K562 (cell line): Measurements from ENCODE around the gene STX18. TPM values are rescaled to one million over a fixed set of nuclear protein-coding genes. Genes with fewer than 3 reads are reported as not detected.

Experiments
- ATAC-seq: fragments of 200-7000 bp; cut with Tn5 transposase; 3 replicates; pipeline ENCODE4 v1.9.1; 2020; ENCODE audit warnings: moderate library complexity
- BruUV-seq: library from RNA; stranded (reverse); fragments of 400-500 nt; replicated peaks from 2 replicates; lab custom pipeline; 2021; lab: Mats Ljungman, UMichigan
- CTCF ChIA-PET: fragments of 300-600 bp; formaldehyde crosslinking; extraction: SDS; loops from one replicate; lab custom pipeline; 2021; ENCODE audit warnings: low intra/inter-chr PET ratio; lab: Yijun Ruan, JAX
- POLR2A ChIA-PET: fragments of 300-600, 350-650 bp; sonication (Branson Sonifier 250); formaldehyde crosslinking; extraction: SDS; loops from one replicate; lab custom pipeline; 2021; ENCODE audit warnings: antibody characterized with exemption, inconsistent platforms; lab: Yijun Ruan, JAX
- DNase-seq, 4 experiments: peaks; one replicate each; pipeline versions ENCODE4 v3.0.0 to v3.0.0-alpha.2; 2011 to 2018; ENCODE audit warnings: low spot score in 3 of 4, mixed read lengths in 3 of 4; ENCODE audit errors: extremely low read depth in 1 of 4
- FAIRE-seq: peaks from 2 replicates; lab custom pipeline; 2011; peaks lifted over from hg19 to GRCh38; lab: Jason Lieb, UNC
- H2AFZ ChIP-seq: 2 replicates; pipeline ENCODE4 v1.6.0; 2011; ENCODE audit warnings: low read depth, low read length, control low read depth, inconsistent platforms
- H3K27ac ChIP-seq: fragments of 200-600 bp; 3 replicates; pipeline ENCODE4 v1.8.0; 2011; ENCODE audit warnings: low read depth, mild to moderate bottlenecking, control low read depth, inconsistent platforms, low read length, moderate library complexity, mixed read lengths; ENCODE audit errors: extremely low read depth
- H3K27me3 ChIP-seq, 2 experiments: fragments of 300-600 bp in 1 of 2; 2 replicates in 1 of 2; 3 replicates in 1 of 2; pipeline versions ENCODE4 v1.6.0 to v1.8.0; 2011; ENCODE audit warnings: inconsistent platforms in 2 of 2, low read length in 2 of 2, mild to moderate bottlenecking in 1 of 2, mixed read lengths in 1 of 2, moderate library complexity in 1 of 2; ENCODE audit not compliant: control insufficient read depth in 2 of 2, insufficient read depth in 2 of 2
- H3K36me3 ChIP-seq: fragments of 300-600 bp; 3 replicates; pipeline ENCODE4 v1.8.0; 2011; ENCODE audit warnings: mild to moderate bottlenecking, low read length, inconsistent platforms; ENCODE audit not compliant: control insufficient read depth, insufficient read depth
- H3K4me1 ChIP-seq, 2 experiments: fragments of 200-600 bp in 1 of 2; replicated peaks in 1 of 2; 2 replicates in 1 of 2; 3 replicates in 1 of 2; pipeline versions ENCODE4 v1.5.1 to v1.8.0; 2011; ENCODE audit warnings: inconsistent platforms in 2 of 2, low read length in 2 of 2, mild to moderate bottlenecking in 1 of 2, mixed read lengths in 1 of 2, moderate library complexity in 1 of 2; ENCODE audit not compliant: control insufficient read depth in 2 of 2, insufficient read depth in 2 of 2
- H3K4me2 ChIP-seq: 2 replicates; pipeline ENCODE4 v1.6.1; 2011; ENCODE audit warnings: low read length, control low read depth, inconsistent platforms, mixed read lengths; ENCODE audit not compliant: insufficient read depth
- H3K4me3 ChIP-seq: fragments of 200-600 bp; sonication (generic), shearing (Covaris generic); 2 replicates; pipeline ENCODE4 v1.5.1; 2016; ENCODE audit warnings: control low read depth, inconsistent platforms
- H3K79me2 ChIP-seq: fragments of 200-600 bp; 3 replicates; pipeline ENCODE4 v1.8.0; 2011; ENCODE audit warnings: low read length, inconsistent platforms; ENCODE audit not compliant: control insufficient read depth, insufficient read depth
- H3K9ac ChIP-seq, 2 experiments: 2 replicates each; pipeline versions ENCODE4 v1.6.0 to v1.6.1; 2011; ENCODE audit warnings: low read depth in 2 of 2, low read length in 2 of 2, control low read depth in 1 of 2, inconsistent platforms in 1 of 2, mild to moderate bottlenecking in 1 of 2, mixed read lengths in 1 of 2; ENCODE audit not compliant: insufficient read depth in 1 of 2
- H3K9me1 ChIP-seq: one replicate; pipeline ENCODE4 v1.6.0; 2011; ENCODE audit warnings: inconsistent platforms, mild to moderate bottlenecking, low read length, moderate library complexity; ENCODE audit not compliant: control insufficient read depth, insufficient read depth
- H3K9me3 ChIP-seq: replicated peaks from 2 replicates; pipeline ENCODE4 v1.5.1; 2011; ENCODE audit warnings: low read depth, low read length, inconsistent platforms; ENCODE audit not compliant: control insufficient read depth, insufficient read depth
- H4K20me1 ChIP-seq: replicated peaks from 2 replicates; pipeline ENCODE4 v1.6.1; 2011; ENCODE audit warnings: low read length, inconsistent platforms, mixed read lengths; ENCODE audit not compliant: control insufficient read depth, insufficient read depth
- DMBX1 ChIP-seq: fragments of 250-450 bp; sonication (Bioruptor Pico); IDR thresholded peaks from 2 replicates; pipeline ENCODE4 v1.8.0; 2022; ENCODE audit warnings: inconsistent platforms, mild to moderate bottlenecking, moderate library complexity, borderline replicate concordance
- ILF3 ChIP-seq: fragments of 450-650 bp; IDR thresholded peaks from 2 replicates; pipeline ENCODE4 v1.6.1; 2018; ENCODE audit warnings: antibody characterized with exemption, mild to moderate bottlenecking, moderate library complexity, borderline replicate concordance
- KAT8 ChIP-seq: fragments of 450-650 bp; IDR thresholded peaks from 2 replicates; pipeline ENCODE4 v1.6.1; 2016; ENCODE audit warnings: low read depth, mild to moderate bottlenecking
- NR0B1 ChIP-seq: fragments of 450-650 bp; IDR thresholded peaks from one replicate; pipeline ENCODE4 v1.6.1; 2018; ENCODE audit warnings: mild to moderate bottlenecking, moderate library complexity; ENCODE audit not compliant: partially characterized antibody
- NR2C2 ChIP-seq, 2 experiments: fragments of 200-800 bp in 1 of 2; sonication (Bioruptor generic) in 1 of 2; sonication (generic) in 1 of 2; formaldehyde crosslinking in 1 of 2; IDR thresholded peaks; 2 replicates each; pipeline versions ENCODE4 v1.6.1 to v1.8.0; 2016 to 2022; ENCODE audit warnings: mild to moderate bottlenecking in 1 of 2, missing compliant biosample characterization in 1 of 2, missing genetic modification characterization in 1 of 2, missing genetic modification reagents in 1 of 2
- RERE ChIP-seq: sonication (generic); formaldehyde crosslinking; IDR thresholded peaks from 2 replicates; pipeline ENCODE4 v1.8.0; 2023; ENCODE audit warnings: missing genetic modification reagents, mild to moderate bottlenecking, borderline replicate concordance
- TARDBP ChIP-seq: fragments of 450-650 bp; IDR thresholded peaks from 2 replicates; pipeline ENCODE4 v1.6.1; 2016
- ZEB2 ChIP-seq: fragments of 450-650 bp; IDR thresholded peaks from 2 replicates; pipeline ENCODE4 v1.6.1; 2016
- ZSCAN32 ChIP-seq: fragments of 450-650 bp; formaldehyde crosslinking; IDR thresholded peaks from 2 replicates; pipeline ENCODE4 v1.4.0; 2020; ENCODE audit warnings: mild to moderate bottlenecking, moderate library complexity
- ZZZ3 ChIP-seq: fragments of 450-650 bp; IDR thresholded peaks from 2 replicates; pipeline ENCODE4 v1.6.1; 2016; ENCODE audit warnings: antibody characterized with exemption, mild to moderate bottlenecking, moderate library complexity
- WGBS: fragments of 100-300 bp; shearing (Covaris generic); methylation state at CpG from one replicate; pipeline ENCODE4 v1.1.6; 2016; ENCODE audit warnings: low coverage, mixed read lengths; ENCODE audit not compliant: insufficient coverage; ENCODE audit errors: missing lambda C conversion rate; 5-methylcytosine and 5-hydroxymethylcytosine counted together
- in situ Hi-C: fragments of 300-500 bp; cut with MboI; formaldehyde crosslinking; loops from 4 replicates; pipeline ENCODE4 v1.15.0; 2018; ENCODE audit warnings: inconsistent platforms, mixed read lengths
- intact Hi-C: fragments of 100-400 bp; cut with micrococcal nuclease; formaldehyde crosslinking; loops from 2 replicates; pipeline ENCODE4 v1.14.2; 2022
- polyA plus RNA-seq, 8 experiments: library from polyadenylated mRNA; depleted of rRNA in 4 of 8; stranded (reverse) in 5 of 8; unstranded in 3 of 8; fragments of >200 nt; fragmentation: Nextera tagmentation in 2 of 8; fragmentation: Illumina TruSeq in 1 of 8; extraction: Ambion mirVana in 2 of 8; extraction: Trizol in 1 of 8; gene quantifications; 2 replicates each; pipeline versions ENCODE4 v1.2.1 to v1.2.3, GENCODE V29; 2011 to 2014; ENCODE audit warnings: inconsistent platforms in 1 of 8, missing spikeins in 1 of 8
- total RNA-seq, 7 experiments: library from RNA; depleted of rRNA in 6 of 7; stranded (reverse); fragments of >200 nt in 6 of 7; fragmentation: Illumina TruSeq in 2 of 7; extraction: Trizol in 2 of 7; gene quantifications; 2 replicates each; pipeline versions ENCODE4 v1.2.1 to v1.2.3, GENCODE V29; 2011 to 2021; ENCODE audit warnings: low replicate concordance in 1 of 7

The STX18 gene
- total and polyA plus RNA-seq, 9 of the 15 experiments (the other 6 are each of a cell fraction or from before 2014, with no cell fraction given), result 6.2 to 41.7 (median 22.7) TPM

- BruUV-seq, result no TSS peak
- H2AFZ ChIP-seq, result no peak overlapping the region
- no peaks in the 10 kb centered on the region for H3K9me1 ChIP-seq
- H3K36me3 ChIP-seq, result no peaks in the 10 kb centered on the region
- no peak overlapping the region for H3K4me3 ChIP-seq
- H3K4me1 ChIP-seq, result no peaks in the 10 kb centered on the region
- no peaks in the 10 kb centered on the region for H3K79me2 ChIP-seq
- FAIRE-seq, result no peak
- H3K27me3 ChIP-seq, result no peaks in the 10 kb centered on the region; a peak in 1 of 5 replicates
- H3K4me2 ChIP-seq, result no peak overlapping the region
- 0% methylated on average over 4 of the region's 4 CpGs for whole genome bisulfite sequencing
- in situ Hi-C loops (no loop called here), intact Hi-C loops (no loop called here)
- DNase-seq, result no peak
- POLR2A ChIA-PET, result interaction anchor here (1.4 kb wide), 1 partner anchor 10 kb away, joined by 5 read pairs; no protein-coding TSS in a partner anchor
- CTCF ChIA-PET, result no interaction called here
- no peaks in the 10 kb centered on the region for H4K20me1 ChIP-seq
- H3K9me3 ChIP-seq, result no peaks in the 10 kb centered on the region
- ATAC-seq, result no peak
- no peak overlapping the region for H3K9ac ChIP-seq
- no peak overlapping the region for H3K27ac ChIP-seq
- TF ChIP-seq NR0B1, result no peak
- TF ChIP-seq KAT8, result no peak
- TF ChIP-seq ZSCAN32, result no peak
- no peak for TF ChIP-seq ZZZ3
- no peak for TF ChIP-seq RERE (CRISPR knock-in tag)
- no peak for TF ChIP-seq ILF3
- no peak for TF ChIP-seq NR2C2 (CRISPR knock-in tag; IDR thresholded peaks at IDR 0.05)
- no peak for TF ChIP-seq NR2C2 (tag; IDR thresholded peaks at IDR 0.05)
- no peak for TF ChIP-seq DMBX1 (CRISPR knock-in tag)
- TF ChIP-seq TARDBP, result no peak
- TF ChIP-seq ZEB2, result no peak
- TF ChIP-seq, all 486 proteins: peak for 0
Measured at GRCh38 chr4:4591071-4591470, 49.2 kb upstream of the STX18 start.
